Ishikawa (cell line): ENCODE results near the gene FRAT1.

Experiments used
- CEBPB ChIP-seq: IDR thresholded peaks from 2 replicates; pipeline ENCODE4 v1.6.1; 2012
- CREB1 ChIP-seq: IDR thresholded peaks from 2 replicates; pipeline ENCODE4 v1.6.1; 2012; ENCODE audit warnings: low read depth
- EGR1 ChIP-seq: IDR thresholded peaks from 2 replicates; pipeline ENCODE4 v1.6.1; 2012
- EP300 ChIP-seq: IDR thresholded peaks from 2 replicates; pipeline ENCODE4 v1.6.1; 2012; ENCODE audit warnings: borderline replicate concordance
- FOXM1 ChIP-seq: IDR thresholded peaks from 2 replicates; pipeline ENCODE4 v1.6.1; 2012; ENCODE audit warnings: low read depth, borderline replicate concordance
- MAX ChIP-seq: IDR thresholded peaks from 2 replicates; pipeline ENCODE4 v1.6.1; 2012
- NFIC ChIP-seq: IDR thresholded peaks from 2 replicates; pipeline ENCODE4 v1.6.1; 2012
- RAD21 ChIP-seq: IDR thresholded peaks from 2 replicates; pipeline ENCODE4 v1.6.1; 2012; ENCODE audit warnings: low read depth
- REST ChIP-seq: IDR thresholded peaks from 2 replicates; pipeline ENCODE4 v1.6.1; 2012; ENCODE audit warnings: low read depth, mild to moderate bottlenecking
- TAF1 ChIP-seq: IDR thresholded peaks from 2 replicates; pipeline ENCODE4 v1.6.1; 2012; ENCODE audit warnings: low read depth, mild to moderate bottlenecking
- TCF12 ChIP-seq: IDR thresholded peaks from 2 replicates; pipeline ENCODE4 v1.6.1; 2012; ENCODE audit warnings: low read depth
- TEAD4 ChIP-seq: IDR thresholded peaks from 2 replicates; pipeline ENCODE4 v1.6.1; 2012
- USF1 ChIP-seq: IDR thresholded peaks from 2 replicates; pipeline ENCODE4 v1.6.1; 2012
- YY1 ChIP-seq: IDR thresholded peaks from 2 replicates; pipeline ENCODE4 v1.6.1; 2012; ENCODE audit warnings: low read depth
- ZBTB7A ChIP-seq: IDR thresholded peaks from 2 replicates; pipeline ENCODE4 v1.6.1; 2012; ENCODE audit warnings: low read depth

Gene FRAT1

GRCh38 chr10:97361537-97361901 lies 42.4 kb downstream of the FRAT1 start:
- TF ChIP-seq FOXM1 = no peak

GRCh38 chr10:97362310-97363033 lies 43.4 kb downstream of the FRAT1 start:
- no peak for TF ChIP-seq EP300
- TF ChIP-seq NFIC = no peak

- TF ChIP-seq EGR1 = no peak
- TF ChIP-seq ZBTB7A = no peak
- no peak for TF ChIP-seq FOXM1
- no peak for TF ChIP-seq CEBPB
- no peak for TF ChIP-seq EP300
- no peak for TF ChIP-seq MAX
- no peak for TF ChIP-seq YY1
- no peak for TF ChIP-seq CREB1
- TF ChIP-seq REST = no peak
- TF ChIP-seq TCF12 = no peak
- no peak for TF ChIP-seq TEAD4
- TF ChIP-seq USF1 = no peak
Observed at GRCh38 chr10:97363071-97363470, 44.0 kb downstream of the FRAT1 start.

- TF ChIP-seq TCF12 (no peak), CEBPB (no peak), NFIC (no peak), EP300 (no peak), REST (no peak), EGR1 (no peak), YY1 (no peak), FOXM1 (no peak), TEAD4 (no peak), CREB1 (no peak), ZBTB7A (no peak), RAD21 (no peak)
Observed at GRCh38 chr10:97365761-97366351, 46.8 kb downstream of the FRAT1 start.

- TF ChIP-seq TEAD4 (no peak), CEBPB (no peak), CREB1 (no peak), EGR1 (no peak), TCF12 (no peak), RAD21 (no peak), FOXM1 (no peak), EP300 (no peak), USF1 (no peak), NFIC (no peak), REST (no peak), MAX (no peak), ZBTB7A (no peak), TAF1 (no peak), YY1 (no peak)
Observed at GRCh38 chr10:97366572-97366971, 47.5 kb downstream of the FRAT1 start.
